Vagina (tissue), 2 donors: ENCODE measurements around the gene ERFE. TPM values are rescaled to one million over a fixed set of nuclear protein-coding genes. Genes with fewer than 3 reads are reported as not detected.

ENCODE experiments used
- DNase-seq, 2 donors: peaks; one replicate each; pipeline ENCODE4 v3.0.0-alpha.2; 2017; ENCODE audit errors: extremely low spot score in 2 of 2
- H3K27ac ChIP-seq: fragments of 200-600 bp; sonication (generic); one replicate; pipeline ENCODE4 v1.5.1; 2019
- H3K27me3 ChIP-seq: fragments of 200-600 bp; sonication (generic); one replicate; pipeline ENCODE4 v1.5.1; 2019
- H3K36me3 ChIP-seq, 2 donors: fragments of 200-600 bp; sonication (generic); one replicate each; pipeline ENCODE4 v1.5.1; 2017 to 2019
- H3K4me1 ChIP-seq: fragments of 200-600 bp; sonication (generic); one replicate; pipeline ENCODE4 v1.5.1; 2019
- H3K4me3 ChIP-seq, 2 donors: fragments of 200-600 bp; sonication (generic); 1 replicate in 1 of 2; 2 replicates in 1 of 2; pipeline ENCODE4 v1.5.1; 2016 to 2019
- H3K9me3 ChIP-seq: fragments of 200-600 bp; sonication (generic); one replicate; pipeline ENCODE4 v1.5.1; 2019
- CTCF ChIP-seq, 3 experiments: fragments of 450-650 bp in 2 of 3; fragments of 200-600 bp in 1 of 3; sonication (generic) in 1 of 3; IDR thresholded peaks; one replicate each; pipeline ENCODE4 v1.5.1; 2017 to 2019; ENCODE audit warnings: antibody characterized with exemption in 3 of 3, mild to moderate bottlenecking in 2 of 3, moderate library complexity in 2 of 3
- POLR2A ChIP-seq, 2 donors: fragments of 450-650 bp; IDR thresholded peaks; one replicate each; pipeline ENCODE4 v1.6.1; 2017; ENCODE audit warnings: antibody characterized with exemption in 2 of 2, mild to moderate bottlenecking in 2 of 2, moderate library complexity in 2 of 2
- POLR2AphosphoS5 ChIP-seq, 2 donors: sonication (generic); formaldehyde crosslinking; IDR thresholded peaks; one replicate each; pipeline ENCODE4 v1.9.0; 2017; ENCODE audit warnings: antibody characterized with exemption in 2 of 2, mild to moderate bottlenecking in 2 of 2, low read depth in 1 of 2; ENCODE audit not compliant: insufficient read depth in 1 of 2
- intact Hi-C: fragments of 100-400 bp; cut with DNase I; formaldehyde crosslinking; loops from one replicate; pipeline ENCODE4 v1.15.1; 2023
- total RNA-seq: library from RNA; depleted of rRNA; stranded (reverse); fragments of >200 nt; gene quantifications from one replicate; pipeline ENCODE4 v1.2.3, GENCODE V29; 2016

The ERFE gene
- total RNA-seq, 1 donor from 2014 or later, result not detected

GRCh38 chr2:238139196-238140039 is 19.4 kb upstream of the ERFE start:
- Histone ChIP-seq H3K9me3 (no peaks in the 10 kb centered on the region), H3K27ac (no peak overlapping the region), H3K27me3 (no peaks in the 10 kb centered on the region), H3K4me3 (peak overlapping the region; percentile 18 to 19), H3K36me3 (no peaks in the 10 kb centered on the region), H3K4me1 (peaks cover 42% of the 10 kb centered on the region)
- DNase-seq, result no peak
- TF ChIP-seq POLR2AphosphoS5 (IDR thresholded peaks at IDR 0.05; ENCODE audit: insufficient read depth in 1 of 2, low read depth in 1 of 2) (no peak), CTCF (IDR thresholded peaks at IDR 0.05) (no peak), POLR2A (IDR thresholded peaks at IDR 0.05) (no peak)
- intact Hi-C loops, result no loop called here

DNA sequence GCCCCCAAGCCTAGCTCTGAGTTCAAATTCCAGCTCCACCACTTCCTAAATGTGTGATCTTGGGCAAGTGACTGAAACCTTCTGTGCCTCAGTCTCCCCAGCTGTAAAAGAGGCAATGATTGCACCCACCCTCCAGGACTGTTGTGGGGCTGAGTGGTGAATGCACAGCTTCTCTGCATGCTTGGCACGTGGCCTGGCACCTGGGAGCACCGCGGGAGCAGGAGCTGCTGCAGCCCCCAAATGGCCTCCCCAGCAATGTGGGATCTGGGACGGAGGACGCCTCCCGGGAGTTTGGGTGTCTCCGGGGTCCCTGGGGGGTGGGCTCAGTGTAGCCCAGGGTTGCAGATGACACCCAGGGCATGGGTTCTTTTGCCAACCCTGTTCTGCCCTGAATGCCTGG is 18.7 kb upstream of the ERFE start:
- H3K4me1 ChIP-seq, result peaks cover 42% of the 10 kb centered on the region
- H3K9me3 ChIP-seq, result no peaks in the 10 kb centered on the region
- no peak overlapping the region for H3K27ac ChIP-seq
- no peaks in the 10 kb centered on the region for H3K27me3 ChIP-seq
- no peak overlapping the region for H3K4me3 ChIP-seq
- intact Hi-C loops, result no loop called here
- no peak for DNase-seq
- no peaks in the 10 kb centered on the region for H3K36me3 ChIP-seq
- TF ChIP-seq CTCF (IDR thresholded peaks at IDR 0.05) (no peak), POLR2A (IDR thresholded peaks at IDR 0.05) (no peak), POLR2AphosphoS5 (IDR thresholded peaks at IDR 0.05; ENCODE audit: insufficient read depth in 1 of 2, low read depth in 1 of 2) (no peak)

- no peak for TF ChIP-seq POLR2AphosphoS5 (IDR thresholded peaks at IDR 0.05; ENCODE audit: insufficient read depth in 1 of 2, low read depth in 1 of 2)
- TF ChIP-seq CTCF (IDR thresholded peaks at IDR 0.05), result no peak
- TF ChIP-seq POLR2A (IDR thresholded peaks at IDR 0.05), result no peak
- H3K36me3 ChIP-seq, result no peaks in the 10 kb centered on the region
- peaks cover 42% of the 10 kb centered on the region for H3K4me1 ChIP-seq
- H3K27ac ChIP-seq, result no peak overlapping the region
- intact Hi-C loops, result no loop called here
- H3K4me3 ChIP-seq, result no peak overlapping the region
- H3K9me3 ChIP-seq, result no peaks in the 10 kb centered on the region
- DNase-seq, result no peak
- H3K27me3 ChIP-seq, result no peaks in the 10 kb centered on the region
Measured at GRCh38 chr2:238140721-238141540, 17.8 kb upstream of the ERFE start.

DNA sequence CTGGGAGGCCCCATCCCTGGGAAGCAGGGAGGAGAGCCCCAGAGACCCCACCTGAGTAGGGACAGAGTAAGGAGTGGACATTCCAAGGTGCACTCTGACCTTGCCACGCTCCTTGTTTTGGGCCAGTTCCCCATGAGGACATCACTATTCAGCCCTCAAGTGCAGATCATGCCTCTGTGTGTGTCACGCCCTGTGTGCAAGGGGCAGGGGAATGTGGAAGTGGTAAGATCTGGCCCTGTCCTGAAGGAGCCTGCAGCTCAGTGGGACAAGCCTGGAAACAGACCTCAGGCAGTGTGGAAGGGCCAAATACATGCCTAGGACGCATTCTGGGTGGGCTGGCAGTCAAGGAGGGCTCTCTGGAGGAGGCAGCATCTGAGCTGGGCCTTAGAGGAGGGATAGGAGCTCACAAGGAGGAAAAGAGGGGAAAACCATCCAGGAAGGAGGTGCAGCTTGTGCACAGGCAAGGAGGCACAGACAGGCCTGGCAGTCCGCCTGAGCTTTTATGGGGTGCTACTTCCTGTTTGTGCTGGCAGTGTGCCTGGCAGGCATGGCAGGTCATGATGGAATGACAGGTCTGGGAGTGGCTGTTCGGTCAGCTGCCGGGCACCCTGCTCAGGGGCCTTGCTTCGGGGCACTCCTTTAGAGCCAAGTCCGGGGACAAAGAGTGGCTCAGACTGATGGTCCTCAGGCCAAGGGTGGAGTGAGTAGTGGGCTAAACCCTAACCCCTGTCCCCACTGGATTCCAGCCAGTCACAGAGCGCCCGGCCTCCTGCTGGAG is 17.0 kb upstream of the ERFE start:
- no peak for DNase-seq
- Histone ChIP-seq H3K36me3 (no peaks in the 10 kb centered on the region), H3K4me1 (peaks cover 42% of the 10 kb centered on the region), H3K9me3 (no peaks in the 10 kb centered on the region), H3K27me3 (no peaks in the 10 kb centered on the region), H3K27ac (no peak overlapping the region), H3K4me3 (no peak overlapping the region)
- intact Hi-C loops, result no loop called here
- no peak for TF ChIP-seq POLR2A (IDR thresholded peaks at IDR 0.05)
- TF ChIP-seq POLR2AphosphoS5 (IDR thresholded peaks at IDR 0.05; ENCODE audit: insufficient read depth in 1 of 2, low read depth in 1 of 2), result no peak
- TF ChIP-seq CTCF (IDR thresholded peaks at IDR 0.05), result no peak
